ENCODE measurements around the gene USH1C. TPM values are rescaled to one million over a fixed set of nuclear protein-coding genes. Genes with fewer than 3 reads are reported as not detected.

Gene USH1C
- total and polyA plus RNA-seq, 4 donors, result 0.09 to 1.3 (median 0.75) TPM

- Histone ChIP-seq H3K36me3 (ENCODE audit: control insufficient read depth in 4 of 4, insufficient read depth in 3 of 4, low read depth in 1 of 4, low read length in 3 of 4) (no peaks in the 10 kb centered on the region), H3K27me3 (ENCODE audit: control insufficient read depth in 4 of 4, insufficient read depth in 4 of 4, low read length in 3 of 4) (peaks cover 0 to 2% (median 0%) of the 10 kb centered on the region in 4 donors), H3K9me3 (ENCODE audit: control insufficient read depth in 4 of 4, low read length in 3 of 4) (no peaks in the 10 kb centered on the region), H3K4me1 (ENCODE audit: control insufficient read depth in 4 of 4, insufficient read depth in 4 of 4, low read length in 3 of 4) (no peaks in the 10 kb centered on the region), H3K9ac (ENCODE audit: low read depth in 1 of 2, low read length in 2 of 2) (no peak overlapping the region), H3K4me3 (ENCODE audit: low read depth in 1 of 3, low read length in 3 of 3) (no peak overlapping the region), H3K27ac (ENCODE audit: low read depth in 1 of 2, low read length in 2 of 2) (no peak overlapping the region)
- no peak for DNase-seq (ENCODE audit: low spot score)
- TF ChIP-seq ZBTB33 (IDR thresholded peaks at IDR 0.05), result no peak
- TF ChIP-seq TAF1 (conservative IDR thresholded peaks at IDR 0.05), result no peak
- TF ChIP-seq RAD21 (IDR thresholded peaks at IDR 0.05), result no peak
- TF ChIP-seq NR2F2 (IDR thresholded peaks at IDR 0.05), result no peak
- TF ChIP-seq GABPA (IDR thresholded peaks at IDR 0.05 in 1 of 2, conservative IDR thresholded peaks at IDR 0.05 in 1 of 2), result no peak
- TF ChIP-seq RXRA (IDR thresholded peaks at IDR 0.05), result no peak
- no peak for TF ChIP-seq EGR1 (IDR thresholded peaks at IDR 0.05; ENCODE audit: low read depth in 2 of 2)
- TF ChIP-seq JUND (IDR thresholded peaks at IDR 0.05), result no peak
- TF ChIP-seq REST (IDR thresholded peaks at IDR 0.05), result no peak
- TF ChIP-seq MAX (IDR thresholded peaks at IDR 0.05), result no peak
- TF ChIP-seq ATF3 (IDR thresholded peaks at IDR 0.05), result no peak
- no peak for TF ChIP-seq HNF4A (conservative IDR thresholded peaks at IDR 0.05)
- TF ChIP-seq YY1 (IDR thresholded peaks at IDR 0.05), result no peak
- no peak for TF ChIP-seq FOXA2 (IDR thresholded peaks at IDR 0.05)
- WGBS, result 93% methylated on average over 9 of the region's 9 CpGs
Observed at GRCh38 chr11:17561526-17561925, 17.3 kb upstream of the USH1C start.

- Histone ChIP-seq H3K4me1 (ENCODE audit: control insufficient read depth in 4 of 4, insufficient read depth in 4 of 4, low read length in 3 of 4) (no peaks in the 10 kb centered on the region), H3K27me3 (ENCODE audit: control insufficient read depth in 4 of 4, insufficient read depth in 4 of 4, low read length in 3 of 4) (peaks cover 0 to 2% (median 0%) of the 10 kb centered on the region in 4 donors), H3K27ac (ENCODE audit: low read depth in 1 of 2, low read length in 2 of 2) (no peak overlapping the region), H3K36me3 (ENCODE audit: control insufficient read depth in 4 of 4, insufficient read depth in 3 of 4, low read depth in 1 of 4, low read length in 3 of 4) (no peaks in the 10 kb centered on the region), H3K4me3 (ENCODE audit: low read depth in 1 of 3, low read length in 3 of 3) (no peak overlapping the region), H3K9me3 (ENCODE audit: control insufficient read depth in 4 of 4, low read length in 3 of 4) (no peaks in the 10 kb centered on the region), H3K9ac (ENCODE audit: low read depth in 1 of 2, low read length in 2 of 2) (no peak overlapping the region)
- DNase-seq (ENCODE audit: low spot score), result no peak
- TF ChIP-seq FOXA2 (IDR thresholded peaks at IDR 0.05), result no peak
- TF ChIP-seq FOXA1 (IDR thresholded peaks at IDR 0.05), result no peak
- no peak for TF ChIP-seq YY1 (IDR thresholded peaks at IDR 0.05)
- no peak for TF ChIP-seq ATF3 (IDR thresholded peaks at IDR 0.05)
- no peak for TF ChIP-seq RXRA (IDR thresholded peaks at IDR 0.05)
- no peak for TF ChIP-seq CTCF (IDR thresholded peaks at IDR 0.05; ENCODE audit: low read depth, low read length, missing input control)
- WGBS, result 91% methylated on average over 4 of the region's 4 CpGs
Observed at GRCh38 chr11:17561111-17561415, 16.8 kb upstream of the USH1C start.
